K562 (cell line): ENCODE measurements around the gene ALDH1A2. TPM values are rescaled to one million over a fixed set of nuclear protein-coding genes. Genes with fewer than 3 reads are reported as not detected.
A peak's percentile ranks its signal among the peaks of the same experiment; 100 is the strongest.

Experiments used
- ATAC-seq: fragments of 200-7000 bp; cut with Tn5 transposase; 3 replicates; pipeline ENCODE4 v1.9.1; 2020; ENCODE audit warnings: moderate library complexity
- BruUV-seq: library from RNA; stranded (reverse); fragments of 400-500 nt; replicated peaks from 2 replicates; lab custom pipeline; 2021; lab: Mats Ljungman, UMichigan
- CTCF ChIA-PET: fragments of 300-600 bp; formaldehyde crosslinking; extraction: SDS; loops from one replicate; lab custom pipeline; 2021; ENCODE audit warnings: low intra/inter-chr PET ratio; lab: Yijun Ruan, JAX
- POLR2A ChIA-PET: fragments of 300-600, 350-650 bp; sonication (Branson Sonifier 250); formaldehyde crosslinking; extraction: SDS; loops from one replicate; lab custom pipeline; 2021; ENCODE audit warnings: antibody characterized with exemption, inconsistent platforms; lab: Yijun Ruan, JAX
- DNase-seq, 4 experiments: peaks; one replicate each; pipeline versions ENCODE4 v3.0.0 to v3.0.0-alpha.2; 2011 to 2018; ENCODE audit warnings: low spot score in 3 of 4, mixed read lengths in 3 of 4; ENCODE audit errors: extremely low read depth in 1 of 4
- FAIRE-seq: peaks from 2 replicates; lab custom pipeline; 2011; peaks lifted over from hg19 to GRCh38; lab: Jason Lieb, UNC
- H2AFZ ChIP-seq: 2 replicates; pipeline ENCODE4 v1.6.0; 2011; ENCODE audit warnings: low read depth, low read length, control low read depth, inconsistent platforms
- H3K27ac ChIP-seq: fragments of 200-600 bp; 3 replicates; pipeline ENCODE4 v1.8.0; 2011; ENCODE audit warnings: low read depth, mild to moderate bottlenecking, control low read depth, inconsistent platforms, low read length, moderate library complexity, mixed read lengths; ENCODE audit errors: extremely low read depth
- H3K27me3 ChIP-seq, 2 experiments: fragments of 300-600 bp in 1 of 2; 2 replicates in 1 of 2; 3 replicates in 1 of 2; pipeline versions ENCODE4 v1.6.0 to v1.8.0; 2011; ENCODE audit warnings: inconsistent platforms in 2 of 2, low read length in 2 of 2, mild to moderate bottlenecking in 1 of 2, mixed read lengths in 1 of 2, moderate library complexity in 1 of 2; ENCODE audit not compliant: control insufficient read depth in 2 of 2, insufficient read depth in 2 of 2
- H3K36me3 ChIP-seq: fragments of 300-600 bp; 3 replicates; pipeline ENCODE4 v1.8.0; 2011; ENCODE audit warnings: mild to moderate bottlenecking, low read length, inconsistent platforms; ENCODE audit not compliant: control insufficient read depth, insufficient read depth
- H3K4me1 ChIP-seq, 2 experiments: fragments of 200-600 bp in 1 of 2; replicated peaks in 1 of 2; 2 replicates in 1 of 2; 3 replicates in 1 of 2; pipeline versions ENCODE4 v1.5.1 to v1.8.0; 2011; ENCODE audit warnings: inconsistent platforms in 2 of 2, low read length in 2 of 2, mild to moderate bottlenecking in 1 of 2, mixed read lengths in 1 of 2, moderate library complexity in 1 of 2; ENCODE audit not compliant: control insufficient read depth in 2 of 2, insufficient read depth in 2 of 2
- H3K4me2 ChIP-seq: 2 replicates; pipeline ENCODE4 v1.6.1; 2011; ENCODE audit warnings: low read length, control low read depth, inconsistent platforms, mixed read lengths; ENCODE audit not compliant: insufficient read depth
- H3K4me3 ChIP-seq: fragments of 200-600 bp; sonication (generic), shearing (Covaris generic); 2 replicates; pipeline ENCODE4 v1.5.1; 2016; ENCODE audit warnings: control low read depth, inconsistent platforms
- H3K79me2 ChIP-seq: fragments of 200-600 bp; 3 replicates; pipeline ENCODE4 v1.8.0; 2011; ENCODE audit warnings: low read length, inconsistent platforms; ENCODE audit not compliant: control insufficient read depth, insufficient read depth
- H3K9ac ChIP-seq, 2 experiments: 2 replicates each; pipeline versions ENCODE4 v1.6.0 to v1.6.1; 2011; ENCODE audit warnings: low read depth in 2 of 2, low read length in 2 of 2, control low read depth in 1 of 2, inconsistent platforms in 1 of 2, mild to moderate bottlenecking in 1 of 2, mixed read lengths in 1 of 2; ENCODE audit not compliant: insufficient read depth in 1 of 2
- H3K9me1 ChIP-seq: one replicate; pipeline ENCODE4 v1.6.0; 2011; ENCODE audit warnings: inconsistent platforms, mild to moderate bottlenecking, low read length, moderate library complexity; ENCODE audit not compliant: control insufficient read depth, insufficient read depth
- H3K9me3 ChIP-seq: replicated peaks from 2 replicates; pipeline ENCODE4 v1.5.1; 2011; ENCODE audit warnings: low read depth, low read length, inconsistent platforms; ENCODE audit not compliant: control insufficient read depth, insufficient read depth
- H4K20me1 ChIP-seq: replicated peaks from 2 replicates; pipeline ENCODE4 v1.6.1; 2011; ENCODE audit warnings: low read length, inconsistent platforms, mixed read lengths; ENCODE audit not compliant: control insufficient read depth, insufficient read depth
- C11orf30 ChIP-seq: fragments of 450-650 bp; IDR thresholded peaks from 2 replicates; pipeline ENCODE4 v1.6.1; 2016; ENCODE audit warnings: low read depth, mild to moderate bottlenecking
- CHD2 ChIP-seq: IDR thresholded peaks from 2 replicates; pipeline ENCODE4 v1.6.1; 2011; ENCODE audit warnings: low read depth, low read length
- DNMT1 ChIP-seq: fragments of 450-650 bp; IDR thresholded peaks from 2 replicates; pipeline ENCODE4 v1.6.1; 2016; ENCODE audit warnings: antibody characterized with exemption, mild to moderate bottlenecking
- HOXB6 ChIP-seq: fragments of 250-450 bp; sonication (Bioruptor Pico); IDR thresholded peaks from 2 replicates; pipeline ENCODE4 v1.5.1; 2022; ENCODE audit warnings: mild to moderate bottlenecking, borderline replicate concordance
- MYBL2 ChIP-seq, 2 experiments: fragments of 450-650 bp in 1 of 2; sonication (generic) in 1 of 2; formaldehyde crosslinking in 1 of 2; IDR thresholded peaks; 2 replicates each; pipeline versions ENCODE4 v1.6.1 to v1.8.1; 2017 to 2022; ENCODE audit warnings: borderline replicate concordance in 1 of 2, inconsistent platforms in 1 of 2, low read depth in 1 of 2, mild to moderate bottlenecking in 1 of 2, missing genetic modification reagents in 1 of 2, moderate library complexity in 1 of 2
- PRMT5 ChIP-seq: sonication (generic); formaldehyde crosslinking; IDR thresholded peaks from 2 replicates; pipeline ENCODE4 v1.5.0; 2020; ENCODE audit warnings: missing genetic modification reagents
- RB1 ChIP-seq: fragments of 450-650 bp; IDR thresholded peaks from 2 replicates; pipeline ENCODE4 v1.6.1; 2017; ENCODE audit warnings: low read depth, mild to moderate bottlenecking
- SFPQ ChIP-seq: fragments of 200-400 bp; formaldehyde crosslinking; IDR thresholded peaks from 2 replicates; pipeline ENCODE4 v1.6.1; 2017; ENCODE audit warnings: mild to moderate bottlenecking, low read depth, low read length, moderate library complexity
- SMARCA5 ChIP-seq: fragments of 450-650 bp; IDR thresholded peaks from 2 replicates; pipeline ENCODE4 v1.6.1; 2016
- SNRNP70 ChIP-seq: fragments of 200-400 bp; formaldehyde crosslinking; optimal IDR thresholded peaks from 2 replicates; pipeline ENCODE3; 2017; ENCODE audit warnings: low read depth, low read length
- TAF9B ChIP-seq: fragments of 450-650 bp; IDR thresholded peaks from 2 replicates; pipeline ENCODE4 v1.6.1; 2018; ENCODE audit warnings: mild to moderate bottlenecking; ENCODE audit not compliant: partially characterized antibody
- TRIM24 ChIP-seq, 2 experiments: fragments of 450-650 bp; IDR thresholded peaks; 2 replicates each; pipeline ENCODE4 v1.6.1; 2016
- ZNF175 ChIP-seq: fragments of 200-800 bp; sonication (Bioruptor generic); IDR thresholded peaks from 2 replicates; pipeline ENCODE4 v1.6.1; 2016; ENCODE audit warnings: low read depth, mild to moderate bottlenecking, missing genetic modification characterization, missing compliant biosample characterization
- ZNF184 ChIP-seq: sonication (generic); formaldehyde crosslinking; IDR thresholded peaks from 2 replicates; pipeline ENCODE4 v1.5.0; 2020; ENCODE audit warnings: missing genetic modification reagents
- ZNF232 ChIP-seq: sonication (generic); formaldehyde crosslinking; IDR thresholded peaks from 2 replicates; pipeline ENCODE4 v1.8.0; 2022; ENCODE audit warnings: mild to moderate bottlenecking, missing genetic modification reagents
- ZNF24 ChIP-seq: fragments of 450-650 bp; IDR thresholded peaks from 2 replicates; pipeline ENCODE4 v1.6.1; 2016
- ZNF282 ChIP-seq: sonication (generic); formaldehyde crosslinking; IDR thresholded peaks from 2 replicates; pipeline ENCODE4 v1.8.1; 2023; ENCODE audit warnings: missing genetic modification reagents
- ZNF316 ChIP-seq: fragments of 450-650 bp; IDR thresholded peaks from 2 replicates; pipeline ENCODE4 v1.6.1; 2016
- ZNF639 ChIP-seq, 2 experiments: fragments of 200-800 bp in 1 of 2; sonication (Bioruptor generic) in 1 of 2; sonication (generic) in 1 of 2; formaldehyde crosslinking in 1 of 2; IDR thresholded peaks in 1 of 2; conservative IDR thresholded peaks in 1 of 2; 2 replicates each; pipeline versions ENCODE4 v1.5.0 to v1.6.1; 2016 to 2020; ENCODE audit warnings: missing compliant biosample characterization in 1 of 2, missing genetic modification characterization in 1 of 2, missing genetic modification reagents in 1 of 2
- WGBS: fragments of 100-300 bp; shearing (Covaris generic); methylation state at CpG from one replicate; pipeline ENCODE4 v1.1.6; 2016; ENCODE audit warnings: low coverage, mixed read lengths; ENCODE audit not compliant: insufficient coverage; ENCODE audit errors: missing lambda C conversion rate; 5-methylcytosine and 5-hydroxymethylcytosine counted together
- in situ Hi-C: fragments of 300-500 bp; cut with MboI; formaldehyde crosslinking; loops from 4 replicates; pipeline ENCODE4 v1.15.0; 2018; ENCODE audit warnings: inconsistent platforms, mixed read lengths
- intact Hi-C: fragments of 100-400 bp; cut with micrococcal nuclease; formaldehyde crosslinking; loops from 2 replicates; pipeline ENCODE4 v1.14.2; 2022
- polyA plus RNA-seq, 8 experiments: library from polyadenylated mRNA; depleted of rRNA in 4 of 8; stranded (reverse) in 5 of 8; unstranded in 3 of 8; fragments of >200 nt; fragmentation: Nextera tagmentation in 2 of 8; fragmentation: Illumina TruSeq in 1 of 8; extraction: Ambion mirVana in 2 of 8; extraction: Trizol in 1 of 8; gene quantifications; 2 replicates each; pipeline versions ENCODE4 v1.2.1 to v1.2.3, GENCODE V29; 2011 to 2014; ENCODE audit warnings: inconsistent platforms in 1 of 8, missing spikeins in 1 of 8
- total RNA-seq, 7 experiments: library from RNA; depleted of rRNA in 6 of 7; stranded (reverse); fragments of >200 nt in 6 of 7; fragmentation: Illumina TruSeq in 2 of 7; extraction: Trizol in 2 of 7; gene quantifications; 2 replicates each; pipeline versions ENCODE4 v1.2.1 to v1.2.3, GENCODE V29; 2011 to 2021; ENCODE audit warnings: low replicate concordance in 1 of 7

The ALDH1A2 gene
- total and polyA plus RNA-seq, 9 of the 15 experiments (the other 6 are each of a cell fraction or from before 2014, with no cell fraction given), result 115 to 393 (median 333) TPM

GRCh38 chr15:57946491-57947048 is 118.9 kb downstream of the ALDH1A2 start (continued):
- no peak for TF ChIP-seq SFPQ
- TF ChIP-seq SNRNP70, result no peak
- TF ChIP-seq TRIM24 (IDR thresholded peaks at IDR 0.05), result 0 out of 4 replicates have a peak, but pooled peaks of 1 of the 2 experiments have one; percentile 24
- TF ChIP-seq ZNF24, result no peak
- TF ChIP-seq ZNF316, result peak; percentile 83; the same call in 1 of the 2 replicates
- peak; percentile 83 for TF ChIP-seq C11orf30
- TF ChIP-seq TAF9B, result no peak
- TF ChIP-seq, all 486 proteins: peak for 6

GRCh38 chr15:57945616-57946015 is 119.9 kb downstream of the ALDH1A2 start:
- intact Hi-C loops, result no loop called here
- DNase-seq, result no peak
- Histone ChIP-seq H3K27me3 (peaks cover 4 to 6% of the 10 kb centered on the region in 2 experiments; a peak in 3 of 5 replicates), H3K9me3 (no peaks in the 10 kb centered on the region), H3K4me2 (no peak overlapping the region), H3K9ac (no peak overlapping the region), H3K27ac (no peak overlapping the region), H3K9me1 (no peaks in the 10 kb centered on the region), H3K4me1 (peaks cover 0 to 20% of the 10 kb centered on the region in 2 experiments; a peak in 3 of 5 replicates), H2AFZ (no peak overlapping the region), H4K20me1 (no peaks in the 10 kb centered on the region), H3K79me2 (no peaks in the 10 kb centered on the region), H3K4me3 (no peak overlapping the region), H3K36me3 (no peaks in the 10 kb centered on the region)
- 25% methylated on average over 2 of the region's 2 CpGs for WGBS
- in situ Hi-C loops, result no loop called here
- ChIA-PET CTCF (no interaction called here), POLR2A (interaction anchor here (0.6 kb wide), 1 partner anchor 310 kb away, joined by 3 read pairs; no protein-coding TSS in a partner anchor)
- no peak for ATAC-seq
- no TSS peak for BruUV-seq
- TF ChIP-seq ZNF282 (CRISPR knock-in tag) (no peak), ZNF175 (CRISPR knock-in tag) (no peak), CHD2 (no peak), DNMT1 (no peak), MYBL2 (IDR thresholded peaks at IDR 0.05; ENCODE audit: low read depth) (no peak), MYBL2 (CRISPR knock-in tag; IDR thresholded peaks at IDR 0.05; ENCODE audit: borderline replicate concordance) (no peak), ZNF232 (CRISPR knock-in tag) (no peak), ZNF184 (no peak), ZNF639 (CRISPR knock-in tag; conservative IDR thresholded peaks at IDR 0.05 in 1 of 2, IDR thresholded peaks at IDR 0.05 in 1 of 2) (no peak), HOXB6 (no peak), RB1 (no peak), SMARCA5 (no peak), PRMT5 (CRISPR knock-in tag) (no peak)
- no peak for FAIRE-seq
